ENCODE results near the gene TACC2.

Gene TACC2

GRCh38 chr10:122234416-122234815 is 245.5 kb downstream of the TACC2 start:
- H3K4me3 ChIP-seq (IDR thresholded peaks at IDR 0.05; ENCODE audit: insufficient read depth, low read depth, low read length): no peak overlapping the region

GRCh38 chr10:122236690-122237306 is 247.8 kb downstream of the TACC2 start:
- Histone ChIP-seq H3K4me1 (ENCODE audit: low read depth, poor library complexity, severe bottlenecking) (no peaks in the 10 kb centered on the region), H3K9ac (no peak overlapping the region), H4K20me1 (ENCODE audit: insufficient read depth) (no peaks in the 10 kb centered on the region), H3K4me2 (no peak overlapping the region), H3K27ac (no peak overlapping the region), H3K4me3 (IDR thresholded peaks at IDR 0.05; ENCODE audit: insufficient read depth, low read depth, low read length) (no peak overlapping the region), H2AFZ (ENCODE audit: low read depth) (no peak overlapping the region), H3K27me3 (ENCODE audit: insufficient read depth, low read depth) (no peaks in the 10 kb centered on the region), H3K79me2 (ENCODE audit: insufficient read depth, low read depth) (no peaks in the 10 kb centered on the region), H3K36me3 (ENCODE audit: insufficient read depth) (no peaks in the 10 kb centered on the region)
- TF ChIP-seq CTCF (conservative IDR thresholded peaks at IDR 0.05; ENCODE audit: low read depth, low read length): no peak

More at GRCh38 chr10:122234416-122234815, 245.5 kb downstream of the TACC2 start:
- H2AFZ ChIP-seq (ENCODE audit: low read depth): no peak overlapping the region
- TF ChIP-seq CTCF (conservative IDR thresholded peaks at IDR 0.05; ENCODE audit: low read depth, low read length): no peak
- H3K4me2 ChIP-seq: no peak overlapping the region
- H3K9ac ChIP-seq: no peak overlapping the region
- no peaks in the 10 kb centered on the region for H4K20me1 ChIP-seq (ENCODE audit: insufficient read depth)
- H3K79me2 ChIP-seq (ENCODE audit: insufficient read depth, low read depth): no peaks in the 10 kb centered on the region
- H3K27ac ChIP-seq: no peak overlapping the region
- H3K36me3 ChIP-seq (ENCODE audit: insufficient read depth): no peaks in the 10 kb centered on the region
- no peaks in the 10 kb centered on the region for H3K27me3 ChIP-seq (ENCODE audit: insufficient read depth, low read depth)
- H3K4me1 ChIP-seq (ENCODE audit: low read depth, poor library complexity, severe bottlenecking): no peaks in the 10 kb centered on the region

GRCh38 chr10:122237331-122237990 is 248.5 kb downstream of the TACC2 start:
- no peak overlapping the region for H3K4me2 ChIP-seq
- H2AFZ ChIP-seq (ENCODE audit: low read depth): no peak overlapping the region
- no peak overlapping the region for H3K9ac ChIP-seq
- no peak for TF ChIP-seq CTCF (conservative IDR thresholded peaks at IDR 0.05; ENCODE audit: low read depth, low read length)
- H3K4me1 ChIP-seq (ENCODE audit: low read depth, poor library complexity, severe bottlenecking): no peaks in the 10 kb centered on the region
- H4K20me1 ChIP-seq (ENCODE audit: insufficient read depth): no peaks in the 10 kb centered on the region
- H3K4me3 ChIP-seq (IDR thresholded peaks at IDR 0.05; ENCODE audit: insufficient read depth, low read depth, low read length): no peak overlapping the region
- H3K36me3 ChIP-seq (ENCODE audit: insufficient read depth): no peaks in the 10 kb centered on the region
- no peaks in the 10 kb centered on the region for H3K79me2 ChIP-seq (ENCODE audit: insufficient read depth, low read depth)
- H3K27ac ChIP-seq: no peak overlapping the region
- H3K27me3 ChIP-seq (ENCODE audit: insufficient read depth, low read depth): no peaks in the 10 kb centered on the region

- no peak overlapping the region for H3K4me3 ChIP-seq (IDR thresholded peaks at IDR 0.05; ENCODE audit: insufficient read depth, low read depth, low read length)
- H3K4me1 ChIP-seq (ENCODE audit: low read depth, poor library complexity, severe bottlenecking): no peaks in the 10 kb centered on the region
- H3K79me2 ChIP-seq (ENCODE audit: insufficient read depth, low read depth): no peaks in the 10 kb centered on the region
- H3K4me2 ChIP-seq: no peak overlapping the region
- no peaks in the 10 kb centered on the region for H3K36me3 ChIP-seq (ENCODE audit: insufficient read depth)
- no peaks in the 10 kb centered on the region for H4K20me1 ChIP-seq (ENCODE audit: insufficient read depth)
- no peak overlapping the region for H3K9ac ChIP-seq
- no peak for TF ChIP-seq CTCF (conservative IDR thresholded peaks at IDR 0.05; ENCODE audit: low read depth, low read length)
- H2AFZ ChIP-seq (ENCODE audit: low read depth): no peak overlapping the region
- H3K27me3 ChIP-seq (ENCODE audit: insufficient read depth, low read depth): no peaks in the 10 kb centered on the region
- H3K27ac ChIP-seq: no peak overlapping the region
These were observed 250.8 kb downstream of the TACC2 start for GRCh38 chr10:122239578-122240257.
